GM12864 (cell line): ENCODE measurements around the gene SH2D1A.
"Not testable (repeated sequence)": the region's sequence is repeated elsewhere in the genome, so short reads cannot be mapped to it uniquely, and the experiment has no call there.

ENCODE experiments used
- DNase-seq: peaks from one replicate; pipeline ENCODE4 v3.0.0-alpha.2; 2011; ENCODE audit warnings: low read depth
- H3K4me3 ChIP-seq: 2 replicates; pipeline ENCODE4 v1.5.1; 2011; ENCODE audit warnings: mild to moderate bottlenecking, low read depth, low read length, control low read depth
- TF ChIP-seq, protein P1 (sequence below): IDR thresholded peaks from 2 replicates; pipeline ENCODE4 v1.5.1; 2011; ENCODE audit warnings: low read depth, mild to moderate bottlenecking, moderate library complexity, low read length, control low read depth, inconsistent platforms; ENCODE audit errors: missing control alignments

SH2D1A gene

DNA sequence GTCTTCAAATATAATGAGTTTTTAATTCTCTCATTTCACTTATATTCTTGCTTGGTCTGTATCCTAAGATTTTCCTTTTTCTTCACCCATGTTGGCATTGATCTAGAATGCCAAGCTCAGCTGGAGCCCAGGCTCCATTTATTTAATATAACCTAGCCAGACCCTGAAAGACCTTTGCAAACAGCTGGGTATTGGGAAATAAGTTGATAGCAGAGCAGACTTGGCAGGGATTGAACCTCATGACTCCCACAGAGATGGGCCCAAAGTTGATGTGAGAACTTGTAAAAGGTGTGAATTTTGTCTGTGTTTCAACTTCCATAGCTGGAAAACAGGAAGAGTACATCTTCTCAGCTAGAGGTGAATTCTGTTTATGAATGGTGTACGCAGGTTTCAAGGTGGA, 59.5 kb downstream of the SH2D1A start:
- no peak for DNase-seq
- no peak overlapping the region for H3K4me3 ChIP-seq
- TF ChIP-seq, protein P1, sequence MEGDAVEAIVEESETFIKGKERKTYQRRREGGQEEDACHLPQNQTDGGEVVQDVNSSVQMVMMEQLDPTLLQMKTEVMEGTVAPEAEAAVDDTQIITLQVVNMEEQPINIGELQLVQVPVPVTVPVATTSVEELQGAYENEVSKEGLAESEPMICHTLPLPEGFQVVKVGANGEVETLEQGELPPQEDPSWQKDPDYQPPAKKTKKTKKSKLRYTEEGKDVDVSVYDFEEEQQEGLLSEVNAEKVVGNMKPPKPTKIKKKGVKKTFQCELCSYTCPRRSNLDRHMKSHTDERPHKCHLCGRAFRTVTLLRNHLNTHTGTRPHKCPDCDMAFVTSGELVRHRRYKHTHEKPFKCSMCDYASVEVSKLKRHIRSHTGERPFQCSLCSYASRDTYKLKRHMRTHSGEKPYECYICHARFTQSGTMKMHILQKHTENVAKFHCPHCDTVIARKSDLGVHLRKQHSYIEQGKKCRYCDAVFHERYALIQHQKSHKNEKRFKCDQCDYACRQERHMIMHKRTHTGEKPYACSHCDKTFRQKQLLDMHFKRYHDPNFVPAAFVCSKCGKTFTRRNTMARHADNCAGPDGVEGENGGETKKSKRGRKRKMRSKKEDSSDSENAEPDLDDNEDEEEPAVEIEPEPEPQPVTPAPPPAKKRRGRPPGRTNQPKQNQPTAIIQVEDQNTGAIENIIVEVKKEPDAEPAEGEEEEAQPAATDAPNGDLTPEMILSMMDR = no peak

DNA sequence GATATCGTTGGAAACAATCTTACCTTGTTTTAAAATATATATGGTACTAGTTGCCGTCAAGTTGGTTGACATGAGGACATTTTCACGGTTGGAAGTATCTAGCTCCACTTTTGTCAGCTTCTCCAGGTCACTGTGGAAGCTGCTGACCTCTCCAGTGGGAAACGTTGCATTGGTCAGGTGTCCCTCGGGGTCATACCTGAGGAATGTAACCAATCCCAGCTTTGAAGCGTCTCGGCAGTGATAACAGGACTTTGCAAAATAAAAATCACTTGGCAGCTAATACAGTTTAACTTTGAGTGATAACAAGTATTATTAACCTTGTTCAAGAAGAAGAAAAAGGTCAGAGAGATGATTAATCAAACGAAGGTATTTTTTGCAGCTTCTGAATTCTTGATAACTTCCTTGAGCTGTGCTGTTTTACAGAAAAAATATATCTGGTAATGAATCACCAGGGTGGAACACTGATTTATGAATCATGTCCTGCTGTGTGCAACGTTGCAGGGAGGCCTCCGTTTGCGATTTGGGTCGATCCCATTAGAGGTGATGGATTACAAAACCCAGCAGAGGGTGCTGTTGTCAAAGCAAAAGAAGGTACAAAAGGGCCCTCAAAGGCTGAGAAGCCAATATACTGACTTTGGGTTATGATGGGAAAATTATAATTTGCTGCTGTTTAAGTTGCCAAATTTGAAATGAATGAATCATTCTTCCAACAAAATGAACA, 60.1 kb downstream of the SH2D1A start:
- TF ChIP-seq, protein P1 = peak; percentile 38
- no peak for DNase-seq
- no peak overlapping the region for H3K4me3 ChIP-seq

DNA sequence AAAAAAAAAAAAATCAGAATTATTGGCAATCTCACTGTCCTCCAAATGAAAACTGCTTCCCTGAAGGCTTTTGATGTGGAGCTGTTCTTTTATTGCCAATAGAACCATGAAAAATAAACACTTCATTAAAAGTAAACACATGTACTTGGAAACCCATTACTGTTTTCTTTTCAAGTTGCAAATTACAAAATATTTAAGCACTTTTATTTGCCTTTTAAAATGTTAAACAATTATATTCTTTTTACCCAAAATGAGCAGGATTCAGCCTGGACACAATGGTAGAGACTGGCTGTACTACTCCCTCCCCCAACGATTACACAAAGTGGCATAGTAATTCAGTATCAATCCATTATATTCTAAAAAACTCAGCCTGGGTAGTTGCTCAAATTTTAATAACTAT, 60.9 kb downstream of the SH2D1A start:
- TF ChIP-seq, protein P1 = no peak
- H3K4me3 ChIP-seq = no peak overlapping the region
- no peak for DNase-seq

DNA sequence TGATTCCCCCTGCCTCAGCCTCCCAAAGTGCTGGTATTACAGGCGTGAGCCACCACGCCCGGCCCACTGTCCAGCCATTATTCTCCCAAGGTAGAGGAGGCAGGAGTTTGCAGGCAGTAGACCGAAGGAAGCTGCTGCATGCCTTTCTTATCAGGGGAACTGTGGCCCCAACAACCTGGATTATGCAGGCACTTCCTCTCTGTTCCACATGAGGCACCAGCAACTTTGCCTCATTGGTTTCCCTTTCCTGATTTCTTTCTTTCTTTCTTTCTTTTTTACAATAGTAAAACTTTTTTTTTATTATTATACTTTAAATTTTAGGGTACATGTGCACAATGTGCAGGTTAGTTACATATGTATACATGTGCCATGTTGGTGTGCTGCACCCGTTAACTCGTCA, 62.0 kb downstream of the SH2D1A start:
- not testable (repeated sequence) for DNase-seq, H3K4me3 ChIP-seq

DNA sequence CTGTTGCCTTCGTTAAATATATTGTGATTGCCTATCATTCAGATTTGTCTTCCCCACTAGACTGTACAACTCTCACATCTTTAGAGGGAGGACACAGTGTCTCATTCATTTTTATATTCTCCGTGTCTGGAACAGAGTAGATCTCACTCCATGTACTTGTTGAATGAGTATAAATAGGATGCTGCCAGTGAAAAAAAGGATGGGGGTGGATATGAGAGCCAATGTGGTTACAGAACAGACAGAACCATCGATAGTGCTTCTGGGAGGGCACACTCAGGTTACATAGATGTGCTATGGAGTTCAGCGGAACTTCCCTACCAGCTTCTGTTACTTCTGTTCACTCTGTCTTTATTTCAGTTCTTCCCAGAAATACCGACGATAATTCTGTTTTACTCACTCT, 66.9 kb downstream of the SH2D1A start:
- TF ChIP-seq, protein P1 = no peak
- DNase-seq = no peak
- no peak overlapping the region for H3K4me3 ChIP-seq

DNA sequence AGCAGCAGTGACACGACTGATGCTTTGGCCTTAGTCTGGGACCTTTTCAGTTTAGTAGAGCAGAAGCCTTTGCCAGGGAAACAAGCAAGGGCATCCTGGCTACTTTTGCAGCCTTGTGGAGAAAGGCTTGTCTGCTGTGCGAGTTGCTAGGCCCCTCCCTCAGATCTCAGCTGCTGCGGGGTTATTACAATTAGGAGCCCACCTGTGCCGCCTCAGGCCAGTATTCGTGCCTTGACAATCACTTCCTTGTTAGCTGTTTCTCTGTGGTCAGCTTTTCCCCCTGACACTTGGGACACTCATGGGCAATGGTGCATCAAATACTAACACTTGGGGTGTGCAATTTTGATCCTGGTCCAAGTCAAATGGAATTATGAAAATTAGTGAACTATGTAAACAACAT, 67.9 kb downstream of the SH2D1A start:
- no peak overlapping the region for H3K4me3 ChIP-seq
- no peak for DNase-seq
- TF ChIP-seq, protein P1 = no peak

DNA sequence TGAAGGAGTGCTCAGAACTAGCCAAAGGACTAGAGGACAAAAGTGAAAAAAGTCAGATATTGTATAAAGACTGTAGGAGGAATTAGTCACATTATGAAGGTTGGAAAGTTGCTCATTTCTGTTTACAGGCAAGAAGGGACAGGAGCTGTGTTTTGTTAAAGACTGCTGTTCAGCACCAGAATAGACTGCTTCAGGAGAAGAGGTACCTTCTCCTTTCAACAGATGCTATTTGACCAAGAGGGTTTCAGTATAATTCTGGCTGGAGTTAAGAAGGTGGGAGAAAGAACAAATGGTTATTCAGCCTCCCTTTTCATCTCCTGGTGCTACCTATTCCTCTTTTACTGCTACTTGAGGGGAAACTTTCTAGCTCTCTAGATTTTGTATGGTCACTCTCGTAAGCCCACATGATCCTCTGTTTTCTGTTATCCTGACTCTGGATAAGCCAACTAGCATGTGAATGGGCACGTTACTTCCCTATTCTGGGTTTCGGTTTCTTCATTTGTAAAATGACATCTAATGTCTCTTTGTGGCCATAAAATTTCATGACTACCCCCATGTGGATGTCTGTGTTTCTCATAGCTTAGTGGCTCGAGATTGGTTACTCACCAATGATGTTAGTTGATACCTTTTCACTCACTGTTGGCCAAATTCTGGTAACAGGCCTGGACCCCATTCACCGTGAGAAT, 68.9 kb downstream of the SH2D1A start:
- no peak overlapping the region for H3K4me3 ChIP-seq
- TF ChIP-seq, protein P1 = no peak
- no peak for DNase-seq
